Mucosa of stomach (tissue), 1 donor: ENCODE results near the gene RALA.

Experiments used
- H3K27me3 ChIP-seq: one replicate; pipeline ENCODE4 v1.7.0; 2013; ENCODE audit warnings: mild to moderate bottlenecking, low read length; ENCODE audit not compliant: control insufficient read depth, insufficient read depth
- H3K36me3 ChIP-seq: one replicate; pipeline ENCODE4 v1.7.0; 2013; ENCODE audit warnings: low read length; ENCODE audit not compliant: control insufficient read depth, insufficient read depth
- H3K4me1 ChIP-seq: one replicate; pipeline ENCODE4 v1.7.0; 2013; ENCODE audit warnings: mild to moderate bottlenecking, low read length; ENCODE audit not compliant: control insufficient read depth, insufficient read depth
- H3K4me3 ChIP-seq: one replicate; pipeline ENCODE4 v1.7.0; 2013; ENCODE audit warnings: low read length
- H3K9ac ChIP-seq: one replicate; pipeline ENCODE4 v1.7.0; 2013; ENCODE audit warnings: mild to moderate bottlenecking, low read length, moderate library complexity
- H3K9me3 ChIP-seq: one replicate; pipeline ENCODE4 v1.7.0; 2013; ENCODE audit warnings: mild to moderate bottlenecking, low read length, moderate library complexity; ENCODE audit not compliant: control insufficient read depth
- donor health status: Pancreatic carcinoma.

The RALA gene

GRCh38 chr7:39602351-39602750 is 21.0 kb upstream of the RALA start:
- Histone ChIP-seq H3K9ac (no peak overlapping the region), H3K4me3 (no peak overlapping the region), H3K9me3 (no peaks in the 10 kb centered on the region), H3K4me1 (peaks cover 9% of the 10 kb centered on the region), H3K36me3 (no peaks in the 10 kb centered on the region), H3K27me3 (no peaks in the 10 kb centered on the region)

- Histone ChIP-seq H3K9me3 (no peaks in the 10 kb centered on the region), H3K4me1 (peaks cover 19% of the 10 kb centered on the region), H3K36me3 (no peaks in the 10 kb centered on the region), H3K4me3 (no peak overlapping the region), H3K9ac (no peak overlapping the region), H3K27me3 (no peaks in the 10 kb centered on the region)
These were observed 19.4 kb upstream of the RALA start for GRCh38 chr7:39603924-39604323.

- no peak overlapping the region for H3K4me3 ChIP-seq
- H3K27me3 ChIP-seq: no peaks in the 10 kb centered on the region
- no peak overlapping the region for H3K9ac ChIP-seq
- no peaks in the 10 kb centered on the region for H3K9me3 ChIP-seq
- H3K4me1 ChIP-seq: peaks cover 28% of the 10 kb centered on the region
- no peaks in the 10 kb centered on the region for H3K36me3 ChIP-seq
These were observed 18.3 kb upstream of the RALA start for GRCh38 chr7:39605087-39605486.

- peaks cover 29% of the 10 kb centered on the region for H3K4me1 ChIP-seq
- no peaks in the 10 kb centered on the region for H3K27me3 ChIP-seq
- H3K36me3 ChIP-seq: no peaks in the 10 kb centered on the region
- H3K4me3 ChIP-seq: no peak overlapping the region
- no peak overlapping the region for H3K9ac ChIP-seq
- H3K9me3 ChIP-seq: no peaks in the 10 kb centered on the region
These were observed 17.0 kb upstream of the RALA start for GRCh38 chr7:39606352-39606751.

DNA sequence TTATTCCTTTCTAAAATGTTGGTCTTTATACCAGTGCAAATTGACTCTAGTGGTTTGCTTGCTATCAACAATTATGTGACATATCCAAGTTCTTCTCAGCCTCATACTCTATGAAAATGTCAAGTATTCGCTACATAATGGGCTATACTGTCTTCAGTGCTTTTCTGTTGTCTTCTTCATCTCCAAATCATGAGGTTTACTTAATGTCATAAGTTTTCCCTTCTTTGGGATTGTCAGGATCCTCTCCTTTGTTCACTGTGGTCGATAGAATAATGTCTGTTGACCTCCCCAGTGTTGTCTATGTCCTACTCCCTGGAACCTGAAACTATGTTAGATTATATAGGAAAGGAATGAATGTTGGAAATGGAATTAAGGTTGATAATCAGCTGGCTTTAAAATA is 16.4 kb upstream of the RALA start:
- no peaks in the 10 kb centered on the region for H3K27me3 ChIP-seq
- H3K4me3 ChIP-seq: no peak overlapping the region
- H3K9ac ChIP-seq: no peak overlapping the region
- H3K4me1 ChIP-seq: peaks cover 29% of the 10 kb centered on the region
- H3K36me3 ChIP-seq: no peaks in the 10 kb centered on the region
- no peaks in the 10 kb centered on the region for H3K9me3 ChIP-seq

DNA sequence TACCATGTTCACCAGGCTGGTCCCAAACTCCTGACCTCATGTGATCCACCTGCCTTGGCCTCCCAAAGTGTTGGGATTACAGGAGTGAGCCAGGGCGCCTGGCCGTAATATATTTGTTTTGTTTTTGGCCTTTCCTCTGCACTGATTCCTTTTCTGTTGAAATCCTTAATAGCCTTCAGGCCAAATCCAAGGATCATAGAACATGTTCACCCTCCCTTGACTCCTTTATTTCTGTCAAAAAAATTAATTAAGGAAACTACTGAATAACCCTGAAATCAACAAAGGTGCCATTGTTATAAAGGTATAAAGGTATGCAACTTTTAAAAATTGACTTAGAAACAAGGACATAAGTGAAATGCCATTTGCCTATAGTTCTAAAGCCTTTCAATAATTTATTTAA is 15.5 kb upstream of the RALA start:
- no peak overlapping the region for H3K9ac ChIP-seq
- H3K4me1 ChIP-seq: peaks cover 29% of the 10 kb centered on the region
- H3K9me3 ChIP-seq: no peaks in the 10 kb centered on the region
- H3K4me3 ChIP-seq: no peak overlapping the region
- no peaks in the 10 kb centered on the region for H3K36me3 ChIP-seq
- no peaks in the 10 kb centered on the region for H3K27me3 ChIP-seq

- H3K9me3 ChIP-seq: no peaks in the 10 kb centered on the region
- H3K4me3 ChIP-seq: no peak overlapping the region
- H3K4me1 ChIP-seq: peaks cover 29% of the 10 kb centered on the region
- no peak overlapping the region for H3K9ac ChIP-seq
- no peaks in the 10 kb centered on the region for H3K36me3 ChIP-seq
- no peaks in the 10 kb centered on the region for H3K27me3 ChIP-seq
These were observed 15.1 kb upstream of the RALA start for GRCh38 chr7:39608278-39608677.

- Histone ChIP-seq H3K36me3 (no peaks in the 10 kb centered on the region), H3K4me1 (peaks cover 29% of the 10 kb centered on the region), H3K4me3 (peak overlapping the region; percentile 2), H3K9me3 (no peaks in the 10 kb centered on the region), H3K9ac (peak overlapping the region; percentile 60), H3K27me3 (no peaks in the 10 kb centered on the region)
These were observed 14.0 kb upstream of the RALA start for GRCh38 chr7:39609113-39609934.

DNA sequence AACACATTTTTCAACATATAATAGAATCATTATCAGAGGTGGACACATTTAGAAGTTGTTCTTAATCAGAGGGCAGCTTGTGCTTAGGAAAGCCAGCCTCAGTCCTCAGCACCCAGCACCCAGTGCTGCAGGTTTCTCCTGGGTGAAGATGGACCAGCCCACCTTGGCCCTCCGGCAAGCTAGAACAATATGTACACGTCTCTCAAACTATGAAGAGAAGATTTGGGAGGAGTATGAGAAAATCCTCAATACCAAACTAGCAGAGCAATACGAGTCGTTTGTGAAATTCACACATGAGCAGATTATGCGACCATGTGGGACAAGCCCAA is 13.5 kb upstream of the RALA start:
- peak overlapping the region; percentile 60 for H3K9ac ChIP-seq
- H3K4me3 ChIP-seq: peak overlapping the region; percentile 2
- H3K36me3 ChIP-seq: no peaks in the 10 kb centered on the region
- H3K9me3 ChIP-seq: no peaks in the 10 kb centered on the region
- peaks cover 29% of the 10 kb centered on the region for H3K4me1 ChIP-seq
- H3K27me3 ChIP-seq: no peaks in the 10 kb centered on the region

DNA sequence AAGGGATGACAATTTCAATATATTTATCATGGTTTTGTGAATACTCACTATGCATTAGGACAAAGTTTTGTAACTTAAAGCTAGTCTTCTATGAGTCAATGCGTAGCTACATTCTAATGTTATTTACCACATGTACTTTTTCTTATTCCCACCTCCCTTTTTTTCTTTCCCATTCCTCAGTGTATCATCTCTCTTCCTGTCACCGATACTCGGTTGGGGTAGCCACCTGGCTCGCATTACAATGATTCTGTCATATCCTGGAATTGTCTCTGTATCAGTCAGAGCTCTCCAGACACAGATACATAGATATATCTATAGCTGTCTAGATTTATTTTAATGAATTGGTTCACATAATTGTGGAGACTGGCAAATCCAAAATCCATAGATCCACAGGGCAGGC is 9.8 kb upstream of the RALA start:
- peaks cover 23% of the 10 kb centered on the region for H3K4me1 ChIP-seq
- no peak overlapping the region for H3K9ac ChIP-seq
- H3K27me3 ChIP-seq: no peaks in the 10 kb centered on the region
- H3K9me3 ChIP-seq: no peaks in the 10 kb centered on the region
- H3K4me3 ChIP-seq: no peak overlapping the region
- H3K36me3 ChIP-seq: no peaks in the 10 kb centered on the region

DNA sequence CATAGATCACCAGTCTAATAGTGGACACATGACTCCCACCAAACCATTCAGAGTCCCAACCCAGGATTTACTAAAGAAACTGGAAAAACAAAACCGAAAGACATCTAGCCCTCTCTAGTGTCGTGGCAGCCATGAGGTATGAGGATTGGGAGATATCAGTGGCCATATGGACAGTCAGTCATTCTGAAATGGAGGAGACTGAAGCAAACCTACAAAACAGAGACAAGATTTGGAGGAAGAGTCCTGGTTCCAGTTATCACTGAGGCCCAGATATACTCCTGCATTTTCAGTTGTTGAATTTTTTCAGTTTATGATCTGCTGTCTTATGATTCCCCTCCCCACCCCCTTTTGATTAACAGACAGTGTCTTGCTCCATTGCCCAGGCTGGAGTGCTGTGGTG is 9.1 kb upstream of the RALA start:
- no peaks in the 10 kb centered on the region for H3K27me3 ChIP-seq
- no peaks in the 10 kb centered on the region for H3K36me3 ChIP-seq
- peaks cover 18% of the 10 kb centered on the region for H3K4me1 ChIP-seq

DNA sequence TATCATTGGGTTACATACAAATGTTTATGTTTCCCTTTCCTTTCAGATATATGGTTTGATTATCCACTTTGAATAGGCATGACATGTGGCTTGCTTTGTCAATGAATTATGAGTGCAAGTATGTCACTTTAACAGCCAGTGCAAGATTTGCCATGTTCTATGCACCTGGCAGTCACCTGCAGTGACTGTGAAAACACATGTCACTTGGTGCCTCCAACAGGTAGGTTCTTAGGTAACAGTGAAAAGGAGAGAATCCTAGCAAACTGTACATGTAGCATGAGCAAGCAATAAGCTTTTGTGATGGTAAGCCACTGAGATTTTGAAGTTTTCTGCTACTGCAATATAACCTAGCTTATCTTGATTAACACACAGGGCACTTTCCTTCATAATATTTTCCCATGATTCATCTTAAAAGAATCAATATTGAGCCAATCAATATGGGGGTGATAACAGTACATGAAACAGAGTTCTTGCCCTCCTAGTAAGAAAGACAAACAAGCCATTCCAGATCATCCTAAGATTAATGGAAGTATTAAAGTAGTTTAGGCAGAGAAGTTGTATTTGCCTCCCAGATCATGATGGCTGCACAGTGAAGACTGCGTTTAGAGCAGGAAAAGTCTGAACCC is 7.9 kb upstream of the RALA start:
- H3K4me3 ChIP-seq: no peak overlapping the region
- H3K27me3 ChIP-seq: no peaks in the 10 kb centered on the region
- no peaks in the 10 kb centered on the region for H3K36me3 ChIP-seq
- H3K9ac ChIP-seq: no peak overlapping the region
- H3K4me1 ChIP-seq: peaks cover 10% of the 10 kb centered on the region
- H3K9me3 ChIP-seq: no peaks in the 10 kb centered on the region

More for the DNA sequence above, 9.1 kb upstream of the RALA start:
- no peak overlapping the region for H3K9ac ChIP-seq
- H3K4me3 ChIP-seq: no peak overlapping the region
- no peaks in the 10 kb centered on the region for H3K9me3 ChIP-seq
